ENCODE data around the gene NCR2.
"Not testable (repeated sequence)": the region's sequence is repeated elsewhere in the genome, so short reads cannot be mapped to it uniquely, and the experiment has no call there.

The NCR2 gene

GRCh38 chr6:41335296-41335695 is at the start of gene NCR2:
Gene NCR2, plus strand, starts transcription at chr6:41335608. Its CDS starts 269 bp downstream, at chr6:41335877.
- DNase-seq: no peak

GRCh38 chr6:41286544-41287346 is 48.7 kb upstream of the NCR2 start, which contains the start of gene TREM1:
Gene TREM1, minus strand, starts transcription at chr6:41286682. Its CDS starts 27 bp downstream, at chr6:41286655.
- DNase-seq: no peak

GRCh38 chr6:41288030-41288753 is 47.2 kb upstream of the NCR2 start:
- DNase-seq: no peak

GRCh38 chr6:41288754-41289129 is 46.7 kb upstream of the NCR2 start:
- no peak for DNase-seq

- DNase-seq: no peak
Observed at GRCh38 chr6:41289815-41290214, 45.6 kb upstream of the NCR2 start.

- DNase-seq: no peak
Observed at GRCh38 chr6:41291717-41292116, 43.7 kb upstream of the NCR2 start.

- no peak for DNase-seq
Observed at GRCh38 chr6:41294214-41294872, 41.1 kb upstream of the NCR2 start.

GRCh38 chr6:41297248-41297647 is 38.2 kb upstream of the NCR2 start:
- DNase-seq: not testable (repeated sequence)

GRCh38 chr6:41298785-41299502 is 36.5 kb upstream of the NCR2 start:
- DNase-seq: no peak

GRCh38 chr6:41302638-41303037 is 32.8 kb upstream of the NCR2 start:
- no peak for DNase-seq

GRCh38 chr6:41306187-41306854 is 29.1 kb upstream of the NCR2 start:
- DNase-seq: peak; percentile 40

GRCh38 chr6:41315203-41315602 is 20.2 kb upstream of the NCR2 start:
- DNase-seq: no peak

GRCh38 chr6:41315943-41316620 is 19.3 kb upstream of the NCR2 start:
- no peak for DNase-seq

GRCh38 chr6:41318261-41318653 is 17.2 kb upstream of the NCR2 start:
- DNase-seq: no peak

GRCh38 chr6:41318654-41319565 is 16.5 kb upstream of the NCR2 start:
- peak; percentile 84 for DNase-seq

- no peak for DNase-seq
Observed at GRCh38 chr6:41321183-41321582, 14.2 kb upstream of the NCR2 start.

- no peak for DNase-seq
Observed at GRCh38 chr6:41325446-41326066, 9.9 kb upstream of the NCR2 start.

- DNase-seq: no peak
Observed at GRCh38 chr6:41326092-41326491, 9.3 kb upstream of the NCR2 start.

- no peak for DNase-seq
Observed at GRCh38 chr6:41327177-41327576, 8.2 kb upstream of the NCR2 start.

Data from activated CD8-positive, alpha-beta memory T cell treated with anti-CD3 and anti-CD28 coated beads, Interleukin-2, amount 50 U/mL, for 4 hours (primary cell).